ENCODE measurements around the gene SCUBE2. TPM values are rescaled to one million over a fixed set of nuclear protein-coding genes. Genes with fewer than 3 reads are reported as not detected.

The SCUBE2 gene
- total and polyA plus RNA-seq, 8 donors = 3.8 to 33.8 (median 16.5) TPM

GRCh38 chr11:9030601-9031000 lies 60.8 kb downstream of the SCUBE2 start:
- intact Hi-C loops (cut with DNase I) = no loop called here
- no peak for ATAC-seq

DNA sequence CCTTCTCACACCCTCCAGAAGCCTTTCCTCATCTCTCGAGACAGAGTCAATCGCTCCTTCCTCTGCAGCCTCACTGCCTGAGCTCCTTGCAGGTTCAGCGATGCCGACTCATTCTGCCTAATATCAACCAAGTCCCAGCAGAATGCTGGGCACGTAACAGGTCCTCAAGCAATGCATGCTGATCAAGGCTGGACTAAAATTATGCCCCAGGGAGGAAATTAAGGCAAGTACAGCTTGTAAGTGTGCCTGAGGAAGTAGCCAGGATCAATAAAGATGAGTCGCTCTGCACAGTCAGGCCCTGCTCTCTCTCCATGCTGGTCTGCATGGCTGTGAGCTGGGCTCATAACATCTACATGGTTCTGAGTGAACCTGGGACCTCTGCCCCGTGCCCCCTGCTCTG lies 62.0 kb downstream of the SCUBE2 start:
- no peak overlapping the region for H3K27ac ChIP-seq
- intact Hi-C loops (cut with DNase I) = no loop called here
- ATAC-seq (no peak), FAIRE-seq (no peak), DNase-seq (no peak)
- H3K4me3 ChIP-seq = no peak overlapping the region
- no peaks in the 10 kb centered on the region for H3K27me3 ChIP-seq
- no peak for TF ChIP-seq CTCF (IDR thresholded peaks at IDR 0.05)
- WGBS, 2 donors = 90 to 93% methylated on average over 7 of the region's 7 CpGs
- H3K9me3 ChIP-seq = no peaks in the 10 kb centered on the region
- no peaks in the 10 kb centered on the region for H3K36me3 ChIP-seq
- no peaks in the 10 kb centered on the region for H3K4me1 ChIP-seq

More at GRCh38 chr11:9030601-9031000, 60.8 kb downstream of the SCUBE2 start:
- no peaks in the 10 kb centered on the region for H3K9me3 ChIP-seq
- 58 to 67% methylated on average over 5 of the region's 5 CpGs for WGBS, 2 donors
- DNase-seq (no peak), FAIRE-seq (no peak)
- H3K36me3 ChIP-seq = no peaks in the 10 kb centered on the region
- H3K4me3 ChIP-seq = no peak overlapping the region
- no peak overlapping the region for H3K27ac ChIP-seq
- H3K27me3 ChIP-seq = no peaks in the 10 kb centered on the region
- no peaks in the 10 kb centered on the region for H3K4me1 ChIP-seq
- TF ChIP-seq CTCF (IDR thresholded peaks at IDR 0.05) = no peak

- no peak overlapping the region for H3K4me3 ChIP-seq
- no peaks in the 10 kb centered on the region for H3K4me1 ChIP-seq
- H3K27ac ChIP-seq = no peak overlapping the region
- H3K27me3 ChIP-seq = no peaks in the 10 kb centered on the region
- H3K36me3 ChIP-seq = no peaks in the 10 kb centered on the region
- 89 to 93% methylated on average over 1 of the region's 1 CpG for WGBS, 2 donors
- no peak for DNase-seq
- ATAC-seq = no peak
- no peaks in the 10 kb centered on the region for H3K9me3 ChIP-seq
- TF ChIP-seq CTCF (IDR thresholded peaks at IDR 0.05) = no peak
- intact Hi-C loops (cut with DNase I) = no loop called here
- no peak for FAIRE-seq
Measured at GRCh38 chr11:9028581-9028980, 62.8 kb downstream of the SCUBE2 start.

DNA sequence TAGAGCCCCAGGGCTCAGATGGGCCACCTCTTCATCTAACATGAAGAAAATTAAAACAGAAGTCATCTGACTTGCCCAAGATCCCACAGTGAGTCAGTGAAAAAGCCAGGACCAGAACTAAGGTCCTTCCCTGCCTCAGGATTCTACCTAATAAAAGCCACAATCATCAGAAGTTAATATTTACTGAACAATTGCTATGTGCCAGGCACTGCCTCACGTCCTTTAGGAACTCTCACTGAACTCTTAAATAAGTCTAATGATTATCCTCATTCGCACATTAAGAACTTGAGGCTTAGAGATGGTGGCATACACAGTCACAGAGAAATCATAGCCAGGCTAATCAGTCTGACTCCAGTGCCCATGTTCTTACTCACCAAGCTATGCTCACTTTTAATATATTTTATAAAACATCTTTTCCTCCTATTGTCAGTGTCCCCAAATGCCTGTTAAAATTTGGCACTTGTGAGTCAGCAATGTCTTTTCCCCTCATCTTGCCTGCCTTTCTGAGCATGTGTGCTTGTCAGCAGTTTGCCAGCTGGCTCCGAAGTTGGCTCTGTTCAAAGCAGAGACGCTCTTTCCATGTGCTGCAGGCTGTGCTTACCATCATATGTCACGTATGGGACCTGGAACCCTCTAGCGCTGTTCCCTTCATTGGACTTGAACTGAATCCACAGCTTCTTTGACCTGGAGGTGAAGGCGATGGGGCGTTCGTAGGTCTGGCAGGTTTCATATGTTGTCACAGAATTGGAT lies 66.1 kb downstream of the SCUBE2 start:
- no peak for FAIRE-seq
- intact Hi-C loops (cut with DNase I) = no loop called here
- 86 to 89% methylated on average over 9 of the region's 9 CpGs for WGBS, 2 donors

More for the DNA sequence above, 66.1 kb downstream of the SCUBE2 start:
- H3K4me1 ChIP-seq = no peaks in the 10 kb centered on the region
- ATAC-seq = no peak
- no peak for DNase-seq
- H3K4me3 ChIP-seq = no peak overlapping the region
- no peaks in the 10 kb centered on the region for H3K27me3 ChIP-seq
- no peak for TF ChIP-seq CTCF (IDR thresholded peaks at IDR 0.05)
- no peaks in the 10 kb centered on the region for H3K9me3 ChIP-seq
- H3K27ac ChIP-seq = no peak overlapping the region
- H3K36me3 ChIP-seq = no peaks in the 10 kb centered on the region

Measured in pancreas (tissue), 10 donors.